H1 (cell line): Measurements from ENCODE around the gene KCNJ5. TPM values are rescaled to one million over a fixed set of nuclear protein-coding genes. Genes with fewer than 3 reads are reported as not detected.

Experiments
- ASH2L ChIP-seq: fragments of 200-600, 300-600 bp; sonication (generic); IDR thresholded peaks from one replicate; pipeline ENCODE4 v1.7.1; 2017; ENCODE audit warnings: low read length
- BCL11A ChIP-seq, 2 experiments: IDR thresholded peaks; one replicate each; pipeline ENCODE4 v1.6.1; 2011; ENCODE audit warnings: low read depth in 2 of 2, low read length in 2 of 2, mild to moderate bottlenecking in 2 of 2
- CTBP2 ChIP-seq: IDR thresholded peaks from 2 replicates; pipeline ENCODE4 v1.7.0; 2011; ENCODE audit warnings: borderline replicate concordance, mild to moderate bottlenecking, moderate library complexity, mixed read lengths, low read length; ENCODE audit not compliant: insufficient read depth, insufficient read length
- CTCF ChIP-seq, 3 experiments: IDR thresholded peaks; 1 replicate in 2 of 3; 2 replicates in 1 of 3; pipeline versions ENCODE4 v1.5.1 to v1.6.1; 2011; ENCODE audit warnings: low read length in 3 of 3, mild to moderate bottlenecking in 3 of 3, inconsistent platforms in 2 of 3, low read depth in 1 of 3, moderate library complexity in 1 of 3; ENCODE audit not compliant: insufficient read depth in 1 of 3; ENCODE audit errors: control extremely low read depth in 1 of 3
- HDAC2 ChIP-seq, 2 experiments: fragments of 300-600 bp in 1 of 2; sonication (generic) in 1 of 2; IDR thresholded peaks; 2 replicates each; pipeline ENCODE4 v1.6.1; 2011 to 2012; ENCODE audit warnings: low read depth in 2 of 2, low read length in 2 of 2, mild to moderate bottlenecking in 2 of 2, moderate library complexity in 2 of 2, borderline replicate concordance in 1 of 2, inconsistent platforms in 1 of 2
- JUND ChIP-seq: IDR thresholded peaks from 2 replicates; pipeline ENCODE4 v1.6.1; 2011; ENCODE audit warnings: mild to moderate bottlenecking, improper control_type of control experiment, low read length
- KDM1A ChIP-seq: fragments of 200-600, 300-600 bp; sonication (generic); IDR thresholded peaks from 2 replicates; pipeline ENCODE4 v1.7.1; 2016; ENCODE audit warnings: mild to moderate bottlenecking, low read length, borderline replicate concordance
- KDM5A ChIP-seq: fragments of 200-600 bp; IDR thresholded peaks from 2 replicates; pipeline ENCODE4 v1.7.1; 2012; ENCODE audit warnings: mild to moderate bottlenecking, low read length, inconsistent platforms, mixed read lengths
- PHF8 ChIP-seq: fragments of 200-600 bp; sonication (generic); conservative IDR thresholded peaks from 2 replicates; pipeline ENCODE4 v1.7.1; 2012; ENCODE audit warnings: low read depth, mild to moderate bottlenecking, inconsistent platforms, low read length, moderate library complexity
- POLR2A ChIP-seq, 2 experiments: IDR thresholded peaks; 1 replicate in 1 of 2; 2 replicates in 1 of 2; pipeline ENCODE4 v1.6.1; 2011; ENCODE audit warnings: low read depth in 2 of 2, low read length in 2 of 2, mild to moderate bottlenecking in 2 of 2; ENCODE audit errors: control extremely low read depth in 1 of 2
- RAD21 ChIP-seq, 2 experiments: IDR thresholded peaks in 1 of 2; conservative IDR thresholded peaks in 1 of 2; 2 replicates each; pipeline ENCODE4 v1.6.1; 2011; ENCODE audit warnings: low read depth in 2 of 2, low read length in 2 of 2, improper control_type of control experiment in 1 of 2, inconsistent platforms in 1 of 2, mild to moderate bottlenecking in 1 of 2, moderate library complexity in 1 of 2
- RBBP5 ChIP-seq: IDR thresholded peaks from 2 replicates; pipeline ENCODE4 v1.7.1; 2012; ENCODE audit warnings: low read depth, mild to moderate bottlenecking, inconsistent platforms, low read length, moderate library complexity, borderline replicate concordance
- RFX5 ChIP-seq: IDR thresholded peaks from 2 replicates; pipeline ENCODE4 v1.6.1; 2011; ENCODE audit warnings: low read depth, low read length, improper control_type of control experiment, borderline replicate concordance
- RXRA ChIP-seq: IDR thresholded peaks from 2 replicates; pipeline ENCODE4 v1.6.1; 2011; ENCODE audit warnings: low read depth, mild to moderate bottlenecking, low read length, moderate library complexity; ENCODE audit not compliant: insufficient read depth
- SAP30 ChIP-seq: fragments of 300-600 bp; sonication (generic); IDR thresholded peaks from 2 replicates; pipeline ENCODE4 v1.7.1; 2012; ENCODE audit warnings: low read length, moderate library complexity, mild to moderate bottlenecking, inconsistent platforms; ENCODE audit not compliant: insufficient read depth, insufficient replicate concordance
- SUZ12 ChIP-seq: fragments of 200-600 bp; sonication (generic); IDR thresholded peaks from 2 replicates; pipeline ENCODE4 v1.6.1; 2012; ENCODE audit warnings: mild to moderate bottlenecking, inconsistent platforms, low read length, moderate library complexity, mixed read lengths
- YY1 ChIP-seq: IDR thresholded peaks from 2 replicates; pipeline ENCODE4 v1.6.1; 2011; ENCODE audit warnings: low read depth, mild to moderate bottlenecking, low read length
- polyA plus RNA-seq, 7 experiments: library from polyadenylated mRNA; depleted of rRNA in 3 of 7; stranded (reverse) in 5 of 7; unstranded in 2 of 7; fragments of >200 nt in 5 of 7; fragments of 200-250 nt in 2 of 7; gene quantifications; 1 replicate in 5 of 7; 2 replicates in 1 of 7; 4 replicates in 1 of 7; pipeline versions ENCODE4 v1.2.1 to v1.2.3, GENCODE V29; 2011 to 2013; ENCODE audit warnings: missing spikeins in 2 of 7, mixed read lengths in 2 of 7
- total RNA-seq: library from RNA; stranded (reverse); fragmentation: NEBNext Ultra II Directional; extraction: Animal tissue kit (Norgen Biotek cat#: 25700); gene quantifications from 2 replicates; pipeline ENCODE4 v1.2.1, GENCODE V29; 2021

KCNJ5 gene
- total and polyA plus RNA-seq, 2 of the 8 experiments (the other 6 are each of a cell fraction or from before 2014, with no cell fraction given) = 0.05 TPM; not detected in 1

GRCh38 chr11:128936606-128937251, 45.6 kb downstream of the KCNJ5 start (continued):
- TF ChIP-seq RBBP5 (peak; percentile 86; the same call in 1 of the 2 replicates), RXRA (no peak), CTCF (IDR thresholded peaks at IDR 0.05; ENCODE audit: control extremely low read depth in 1 of 3, insufficient read depth in 1 of 3, low read depth in 1 of 3, low read length in 3 of 3) (peak; percentile 7 to 27 (median 20); a peak in 3 of 4 replicates), SAP30 (no peak), BCL11A (IDR thresholded peaks at IDR 0.05; ENCODE audit: low read depth in 2 of 2, low read length in 2 of 2) (no peak), YY1 (0 out of 2 replicates have a peak, but pooled peaks have one; percentile 60), JUND (no peak), SUZ12 (no peak), RAD21 (IDR thresholded peaks at IDR 0.05 in 1 of 2, conservative IDR thresholded peaks at IDR 0.05 in 1 of 2; ENCODE audit: low read depth in 2 of 2, low read length in 2 of 2) (peak; percentile 40 to 44; a peak in 3 of 4 replicates), KDM1A (no peak), CTBP2 (no peak), PHF8 (no peak), POLR2A (IDR thresholded peaks at IDR 0.05; ENCODE audit: control extremely low read depth in 1 of 2, low read depth in 2 of 2, low read length in 2 of 2) (peak in 1 of 2 experiments; percentile 38; a peak in 1 of 3 replicates), HDAC2 (IDR thresholded peaks at IDR 0.05; ENCODE audit: borderline replicate concordance in 1 of 2, low read depth in 2 of 2, low read length in 2 of 2) (no peak), RFX5 (no peak), ASH2L (no peak), KDM5A (no peak)
